Measurements from ENCODE around the gene ITGA7.

ITGA7 gene

GRCh38 chr12:55685671-55686070, 22.0 kb downstream of the ITGA7 start:
- in situ Hi-C loops (cut with MboI; ENCODE audit: low sequenced_read_pairs), result no loop called here

- in situ Hi-C loops (cut with MboI; ENCODE audit: low sequenced_read_pairs), result no loop called here
Observed at GRCh38 chr12:55684761-55685370, 22.8 kb downstream of the ITGA7 start.

GRCh38 chr12:55683676-55684075, 24.0 kb downstream of the ITGA7 start:
- in situ Hi-C loops (cut with MboI; ENCODE audit: low sequenced_read_pairs), result no loop called here

DNA sequence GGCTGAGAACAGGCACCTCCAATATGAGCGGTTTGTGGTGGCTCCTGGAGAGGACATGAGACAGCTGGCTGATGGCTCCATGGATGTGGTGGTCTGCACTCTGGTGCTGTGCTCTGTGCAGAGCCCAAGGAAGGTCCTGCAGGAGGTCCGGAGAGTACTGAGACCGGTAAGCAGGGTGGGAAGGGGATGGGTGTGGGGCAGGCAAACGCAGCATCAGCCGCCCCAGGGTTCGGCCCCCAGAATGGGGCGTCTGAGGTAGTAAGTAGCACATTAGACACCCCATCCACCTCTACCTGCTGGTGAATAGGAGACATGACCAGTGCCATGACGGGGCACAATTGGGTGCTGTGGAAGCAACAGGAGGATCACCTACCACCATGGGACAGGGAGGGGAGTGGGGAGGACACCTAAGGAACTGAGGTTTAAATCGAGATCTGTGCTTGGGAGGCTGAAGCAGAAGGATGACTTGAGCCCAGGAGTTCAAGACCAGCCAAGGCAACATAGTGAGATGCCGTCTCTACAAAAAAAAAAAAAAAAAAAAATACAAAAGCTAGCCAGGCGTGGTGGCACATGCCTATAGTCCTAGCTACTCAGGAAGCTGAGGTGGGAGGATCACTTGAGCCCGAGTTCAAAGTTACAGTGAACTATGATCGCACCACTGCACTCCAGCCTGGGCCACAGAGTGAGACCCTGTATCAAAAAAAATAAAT, 25.5 kb downstream of the ITGA7 start:
- in situ Hi-C loops (cut with MboI; ENCODE audit: low sequenced_read_pairs), result no loop called here

DNA sequence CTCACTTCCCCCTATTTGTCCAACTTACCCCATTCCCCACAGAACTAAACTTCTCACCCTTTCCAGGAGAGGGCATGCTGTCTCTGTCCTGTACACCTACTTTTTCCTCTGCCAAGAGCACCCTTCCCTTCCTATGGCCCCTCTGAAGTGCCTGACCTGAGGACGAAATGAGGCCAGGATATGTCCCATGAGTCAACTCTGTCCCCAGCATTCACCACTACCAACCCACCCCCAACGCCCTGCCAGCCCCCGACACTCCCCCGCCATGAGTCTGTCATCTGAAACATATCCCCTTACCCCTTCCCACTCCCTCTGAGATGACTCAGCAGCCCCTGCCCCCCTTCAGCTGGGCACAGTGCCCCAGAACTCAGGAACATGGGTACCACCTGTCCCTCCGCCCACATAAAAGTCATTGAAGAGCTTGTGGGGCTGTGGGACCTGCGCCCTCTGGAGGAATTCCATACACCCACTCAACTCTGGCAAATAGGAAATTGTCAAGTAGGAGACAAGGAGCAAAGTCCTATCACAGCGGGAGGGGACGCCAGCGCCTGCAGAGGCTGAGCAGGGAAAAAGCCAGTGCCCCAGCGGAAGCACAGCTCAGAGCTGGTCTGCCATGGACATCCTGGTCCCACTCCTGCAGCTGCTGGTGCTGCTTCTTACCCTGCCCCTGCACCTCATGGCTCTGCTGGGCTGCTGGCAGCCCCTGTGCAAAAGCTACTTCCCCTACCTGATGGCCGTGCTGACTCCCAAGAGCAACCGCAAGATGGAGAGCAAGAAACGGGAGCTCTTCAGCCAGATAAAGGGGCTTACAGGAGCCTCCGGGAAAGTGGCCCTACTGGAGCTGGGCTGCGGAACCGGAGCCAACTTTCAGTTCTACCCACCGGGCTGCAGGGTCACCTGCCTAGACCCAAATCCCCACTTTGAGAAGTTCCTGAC, 26.3 kb downstream of the ITGA7 start:
- in situ Hi-C loops (cut with MboI; ENCODE audit: low sequenced_read_pairs), result no loop called here

DNA sequence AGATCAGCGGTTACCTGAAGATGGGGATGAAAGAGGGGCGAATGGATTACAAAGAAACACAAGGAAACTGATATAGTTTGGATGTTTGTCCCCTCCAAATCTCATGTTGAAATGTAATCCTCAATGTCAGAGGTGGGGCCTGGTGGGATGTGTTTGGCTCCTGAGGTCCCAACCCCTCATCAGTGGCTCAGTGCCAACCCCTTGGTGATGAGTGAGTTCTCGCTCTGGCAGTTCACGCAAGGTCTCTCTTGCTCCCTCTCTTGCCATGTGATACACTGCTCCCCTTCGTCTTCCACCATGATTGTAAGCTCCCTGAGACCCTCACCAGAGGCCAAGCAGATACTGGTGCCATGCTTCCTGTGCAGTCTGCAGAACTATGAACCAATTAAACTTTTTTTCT, 28.0 kb downstream of the ITGA7 start:
- in situ Hi-C loops (cut with MboI; ENCODE audit: low sequenced_read_pairs), result no loop called here

- in situ Hi-C loops (cut with MboI; ENCODE audit: low sequenced_read_pairs), result no loop called here
Observed at GRCh38 chr12:55676707-55677106, 31.0 kb downstream of the ITGA7 start.

- in situ Hi-C loops (cut with MboI; ENCODE audit: low sequenced_read_pairs), result no loop called here
Observed at GRCh38 chr12:55675666-55676065, 32.0 kb downstream of the ITGA7 start.

GRCh38 chr12:55673638-55674037, 34.1 kb downstream of the ITGA7 start:
- in situ Hi-C loops (cut with MboI; ENCODE audit: low sequenced_read_pairs), result no loop called here

DNA sequence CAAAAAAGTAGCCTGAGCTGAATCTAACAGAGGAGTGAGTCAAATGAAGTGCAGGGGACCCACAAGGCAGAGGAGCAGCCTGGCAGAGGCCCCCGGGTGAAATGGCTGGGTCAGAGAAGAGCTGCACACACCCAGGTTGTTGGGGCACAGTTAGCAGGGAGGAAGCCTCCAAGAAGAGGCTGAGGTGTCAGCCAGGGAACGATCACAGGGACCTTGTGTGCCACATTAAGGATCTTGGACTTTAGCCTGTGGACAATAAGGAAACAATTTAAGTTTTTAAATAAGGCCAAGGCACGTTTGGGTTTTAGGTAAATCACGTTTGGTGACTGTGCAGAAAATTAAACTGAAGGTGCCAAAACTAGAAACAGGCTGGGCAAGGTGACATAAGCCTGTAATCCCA, 36.0 kb downstream of the ITGA7 start:
- in situ Hi-C loops (cut with MboI; ENCODE audit: low sequenced_read_pairs), result no loop called here

- in situ Hi-C loops (cut with MboI; ENCODE audit: low sequenced_read_pairs), result no loop called here
Observed at GRCh38 chr12:55670276-55670675, 37.4 kb downstream of the ITGA7 start.

- in situ Hi-C loops (cut with MboI; ENCODE audit: low sequenced_read_pairs), result no loop called here
Observed at GRCh38 chr12:55666508-55666907, 41.2 kb downstream of the ITGA7 start.

DNA sequence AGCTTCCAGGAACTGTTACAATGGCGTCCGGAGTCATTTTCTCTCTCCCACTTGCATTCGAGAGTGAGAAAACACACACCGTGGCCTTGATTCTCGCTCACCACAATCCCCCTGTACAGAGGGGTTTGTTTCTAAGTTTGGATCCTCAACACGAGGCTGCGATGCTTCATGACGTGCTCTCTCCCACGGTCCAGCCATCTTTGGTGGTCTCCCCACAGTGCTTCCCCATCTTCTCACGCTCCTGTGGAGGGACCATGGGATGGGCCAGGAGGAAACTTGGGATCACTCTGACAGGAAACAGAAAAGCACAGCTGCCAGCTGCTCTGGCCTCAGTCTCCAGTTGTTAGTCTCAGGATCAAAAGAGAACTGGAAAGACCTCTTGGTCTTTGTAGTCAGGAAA, 42.9 kb downstream of the ITGA7 start:
- in situ Hi-C loops (cut with MboI; ENCODE audit: low sequenced_read_pairs), result no loop called here

DNA sequence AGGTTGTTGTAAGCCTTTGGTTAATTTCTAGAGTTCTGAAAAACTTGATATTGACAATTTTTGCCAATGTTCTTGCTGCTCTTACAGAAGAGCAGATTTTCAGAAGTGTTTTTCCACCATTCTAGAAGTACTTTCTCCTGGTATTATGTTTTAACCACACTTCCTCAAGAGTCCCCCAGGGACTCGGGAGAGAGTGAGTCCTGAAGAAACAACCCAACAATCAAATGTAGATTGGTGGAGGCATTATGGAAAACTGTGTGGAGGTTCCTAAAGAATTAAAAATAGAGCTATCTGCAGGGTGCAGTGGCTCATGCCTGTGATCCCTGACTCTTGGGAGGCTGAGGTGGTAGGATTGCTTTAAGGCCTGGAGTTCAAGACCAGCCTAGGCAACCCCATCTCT, 44.3 kb downstream of the ITGA7 start:
- in situ Hi-C loops (cut with MboI; ENCODE audit: low sequenced_read_pairs), result no loop called here

DNA sequence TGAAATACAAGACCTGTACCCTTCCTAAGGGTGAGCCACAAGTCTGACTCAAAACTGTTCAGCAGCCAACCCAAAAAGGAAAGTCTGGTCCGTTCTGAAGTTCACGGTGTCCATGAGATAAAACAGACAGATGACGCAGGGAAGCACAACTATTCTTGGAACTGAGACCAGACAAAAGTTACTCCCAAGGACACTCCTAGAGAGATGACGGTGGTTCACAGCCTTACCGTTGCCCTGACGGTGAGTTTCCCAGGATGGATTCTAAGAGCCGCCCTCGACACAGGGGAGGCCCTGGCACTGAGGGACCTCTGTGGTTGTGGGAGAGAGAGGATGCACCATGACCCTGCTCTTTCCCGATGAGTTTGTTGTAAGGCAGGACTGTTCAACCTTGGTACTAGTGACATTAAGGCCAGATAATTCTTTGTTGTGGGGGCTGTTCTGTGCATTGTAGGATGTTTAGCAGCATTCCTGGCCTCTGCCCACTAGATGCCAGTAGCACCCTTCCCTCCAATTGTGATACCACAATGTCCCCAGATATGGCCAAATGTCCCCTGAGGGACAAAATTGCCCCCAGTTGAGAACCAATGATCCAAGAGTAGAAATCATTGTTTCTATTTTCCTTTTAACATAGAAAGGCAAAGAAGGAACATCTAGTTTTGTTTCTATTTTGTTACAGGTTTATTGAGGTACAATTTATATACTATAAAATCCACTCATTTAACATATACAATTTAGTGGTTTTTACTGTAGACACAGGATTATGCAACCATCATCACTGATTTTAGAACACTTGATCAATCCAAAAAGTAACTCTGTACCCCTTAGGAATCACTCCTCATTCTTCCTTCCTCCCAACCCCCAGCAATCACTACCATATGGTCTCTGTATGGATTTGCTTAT, 48.0 kb downstream of the ITGA7 start:
- in situ Hi-C loops (cut with MboI; ENCODE audit: low sequenced_read_pairs), result no loop called here

DNA sequence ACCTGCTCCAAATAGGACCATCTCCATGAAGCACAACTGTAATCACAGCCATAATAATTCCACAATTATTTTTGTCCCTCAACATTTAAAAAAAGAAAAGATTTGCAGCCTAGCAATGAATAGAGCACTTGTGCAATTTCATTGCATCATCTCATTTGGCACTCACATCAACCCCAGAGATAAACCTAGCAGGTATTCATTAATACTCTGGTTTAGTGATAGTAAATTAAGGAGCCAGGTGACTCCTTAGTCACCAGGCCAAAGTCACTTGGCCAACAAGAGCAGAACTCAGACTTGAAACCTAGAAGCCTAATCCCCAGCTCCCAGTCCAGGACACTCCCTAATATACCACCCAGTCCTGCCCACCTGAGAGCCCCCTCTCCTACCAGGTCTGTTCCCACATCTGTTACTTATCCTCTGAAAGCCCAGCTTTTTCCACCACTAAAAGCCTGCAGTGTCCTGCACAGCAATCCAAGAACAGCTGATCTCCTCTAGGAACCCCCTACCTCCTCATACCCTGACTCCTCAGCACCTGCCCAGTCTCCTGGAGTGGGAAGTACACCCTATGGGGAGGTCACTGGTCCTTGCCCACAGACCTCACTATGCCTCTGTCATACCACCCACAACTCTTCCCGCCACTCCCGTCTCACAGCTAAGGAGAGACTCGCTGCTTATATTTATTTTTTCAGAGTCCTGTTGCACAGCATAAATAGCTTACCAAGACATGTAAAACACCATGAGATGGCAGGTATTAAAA, 48.9 kb downstream of the ITGA7 start:
- in situ Hi-C loops (cut with MboI; ENCODE audit: low sequenced_read_pairs), result no loop called here

- in situ Hi-C loops (cut with MboI; ENCODE audit: low sequenced_read_pairs), result no loop called here
Observed at GRCh38 chr12:55658212-55658611, 49.5 kb downstream of the ITGA7 start.

DNA sequence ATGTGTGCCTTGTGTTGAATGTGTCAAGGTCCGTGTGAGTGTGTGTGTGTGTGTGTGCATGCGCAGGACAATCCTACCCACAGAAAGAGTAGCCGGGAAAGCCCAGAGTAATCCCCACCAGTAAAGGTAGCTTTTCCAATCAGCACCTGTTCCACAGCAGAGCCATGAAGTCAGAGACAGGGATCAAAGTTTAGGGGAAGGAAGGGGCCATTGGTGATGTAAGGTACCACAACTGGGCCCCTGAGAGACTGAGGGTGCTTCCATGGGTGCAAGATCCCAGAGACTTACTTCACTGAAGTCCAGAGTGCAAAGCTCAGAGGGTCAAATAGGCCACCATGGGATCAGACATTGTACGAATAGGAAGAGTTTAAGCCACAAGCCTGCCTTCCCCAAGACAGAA, 50.5 kb downstream of the ITGA7 start:
- in situ Hi-C loops (cut with MboI; ENCODE audit: low sequenced_read_pairs), result no loop called here

GRCh38 chr12:55654511-55655214, 53.0 kb downstream of the ITGA7 start:
- in situ Hi-C loops (cut with MboI; ENCODE audit: low sequenced_read_pairs), result no loop called here

All from hTERT RPE-1 (cell line).